Measurements from ENCODE around the gene SYCP2.

- no peak for TF ChIP-seq SUZ12 (IDR thresholded peaks at IDR 0.05; ENCODE audit: extremely low read depth, insufficient read depth, insufficient read length)
- no peak for TF ChIP-seq ZNF274 (IDR thresholded peaks at IDR 0.05; ENCODE audit: low read depth, low read length)
Observed at GRCh38 chr20:59983076-59983475, 49.6 kb upstream of the SYCP2 start.
